ENCODE results near the gene MYB. TPM values are rescaled to one million over a fixed set of nuclear protein-coding genes. Genes with fewer than 3 reads are reported as not detected.

MYB gene
- total and polyA plus RNA-seq, 2 of the 13 experiments (the other 11 are each of a cell fraction or from before 2014, with no cell fraction given): 0.04 to 0.20 TPM

DNA sequence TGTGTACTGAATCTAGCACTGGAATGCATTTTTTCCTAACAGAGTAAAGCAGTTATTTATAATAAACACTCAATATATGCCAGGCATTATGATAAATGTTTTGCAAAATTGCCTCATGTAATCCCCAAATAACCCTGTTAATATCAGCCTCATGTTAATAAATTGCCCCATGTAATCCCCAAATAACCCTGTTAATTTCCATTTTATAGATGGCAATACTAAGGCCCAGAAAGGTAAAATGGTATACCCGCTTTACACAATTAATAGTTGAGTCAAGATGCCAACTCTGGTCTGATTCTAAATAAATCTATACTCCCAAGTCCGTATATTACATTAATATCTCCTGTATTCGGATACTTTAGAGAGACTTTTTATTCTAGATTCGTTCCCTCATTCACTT lies 6.3 kb downstream of the MYB start (continued):
- TF ChIP-seq, protein P1, sequence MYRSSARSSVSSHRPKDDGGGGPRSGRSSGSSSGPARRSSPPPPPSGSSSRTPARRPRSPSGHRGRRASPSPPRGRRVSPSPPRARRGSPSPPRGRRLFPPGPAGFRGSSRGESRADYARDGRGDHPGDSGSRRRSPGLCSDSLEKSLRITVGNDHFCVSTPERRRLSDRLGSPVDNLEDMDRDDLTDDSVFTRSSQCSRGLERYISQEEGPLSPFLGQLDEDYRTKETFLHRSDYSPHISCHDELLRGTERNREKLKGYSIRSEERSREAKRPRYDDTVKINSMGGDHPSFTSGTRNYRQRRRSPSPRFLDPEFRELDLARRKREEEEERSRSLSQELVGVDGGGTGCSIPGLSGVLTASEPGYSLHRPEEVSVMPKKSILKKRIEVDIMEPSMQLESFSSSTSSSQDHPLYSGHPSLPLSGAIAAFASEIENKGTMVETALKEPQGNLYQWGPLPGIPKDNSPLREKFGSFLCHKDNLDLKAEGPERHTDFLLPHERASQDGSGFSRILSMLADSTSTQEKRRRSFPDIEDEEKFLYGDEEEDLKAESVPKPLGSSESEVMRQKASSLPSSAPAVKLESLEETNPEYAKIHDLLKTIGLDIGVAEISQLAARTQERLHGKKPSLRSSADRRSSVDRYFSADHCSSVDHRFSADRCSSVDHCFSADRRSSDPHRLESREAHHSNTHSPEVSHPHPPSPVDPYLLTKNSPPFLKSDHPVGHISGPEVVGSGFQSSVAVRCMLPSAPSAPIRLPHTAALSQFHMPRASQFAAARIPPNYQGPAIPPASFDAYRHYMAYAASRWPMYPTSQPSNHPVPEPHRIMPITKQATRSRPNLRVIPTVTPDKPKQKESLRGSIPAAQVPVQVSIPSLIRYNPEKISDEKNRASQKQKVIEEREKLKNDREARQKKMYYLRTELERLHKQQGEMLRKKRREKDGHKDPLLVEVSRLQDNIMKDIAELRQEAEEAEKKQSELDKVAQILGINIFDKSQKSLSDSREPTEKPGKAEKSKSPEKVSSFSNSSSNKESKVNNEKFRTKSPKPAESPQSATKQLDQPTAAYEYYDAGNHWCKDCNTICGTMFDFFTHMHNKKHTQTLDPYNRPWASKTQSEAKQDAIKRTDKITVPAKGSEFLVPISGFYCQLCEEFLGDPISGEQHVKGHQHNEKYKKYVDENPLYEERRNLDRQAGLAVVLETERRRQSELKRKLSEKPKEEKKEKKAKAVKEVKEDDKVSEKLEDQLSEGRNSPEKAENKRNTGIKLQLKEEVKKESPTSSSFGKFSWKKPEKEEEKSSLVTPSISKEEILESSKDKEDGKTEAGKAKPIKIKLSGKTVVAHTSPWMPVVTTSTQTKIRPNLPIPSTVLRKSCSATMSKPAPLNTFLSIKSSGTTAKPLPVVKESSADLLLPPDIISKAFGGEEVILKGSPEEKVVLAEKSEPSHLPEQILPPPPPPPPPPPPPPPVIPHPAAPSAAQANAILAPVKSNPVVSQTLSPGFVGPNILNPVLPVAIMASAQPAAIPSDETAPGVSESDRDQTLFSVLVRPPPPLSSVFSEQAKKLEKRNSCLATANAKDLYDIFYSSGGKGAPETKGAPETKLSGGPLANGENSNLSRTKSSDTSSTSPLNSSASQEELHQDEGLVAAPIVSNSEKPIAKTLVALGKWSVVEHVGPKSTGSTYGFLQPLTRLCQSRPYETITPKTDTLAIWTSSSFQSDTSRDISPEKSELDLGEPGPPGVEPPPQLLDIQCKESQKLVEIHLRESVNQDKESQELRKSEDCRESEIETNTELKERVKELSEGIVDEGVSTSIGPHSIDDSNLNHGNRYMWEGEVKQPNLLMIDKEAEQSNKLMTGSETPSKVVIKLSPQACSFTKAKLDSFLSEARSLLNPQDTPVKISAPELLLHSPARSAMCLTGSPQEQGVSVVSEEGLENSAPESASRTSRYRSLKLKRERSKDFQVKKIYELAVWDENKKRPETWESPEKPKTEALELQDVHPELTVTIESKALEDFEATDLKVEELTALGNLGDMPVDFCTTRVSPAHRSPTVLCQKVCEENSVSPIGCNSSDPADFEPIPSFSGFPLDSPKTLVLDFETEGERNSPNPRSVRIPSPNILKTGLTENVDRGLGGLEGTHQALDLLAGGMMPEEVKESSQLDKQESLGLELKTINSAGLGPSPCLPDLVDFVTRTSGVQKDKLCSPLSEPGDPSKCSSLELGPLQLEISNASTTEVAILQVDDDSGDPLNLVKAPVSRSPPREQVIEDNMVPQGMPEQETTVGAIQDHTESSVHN (CRISPR knock-in tag; IDR thresholded peaks at IDR 0.05): no peak
- TF ChIP-seq, protein P2, sequence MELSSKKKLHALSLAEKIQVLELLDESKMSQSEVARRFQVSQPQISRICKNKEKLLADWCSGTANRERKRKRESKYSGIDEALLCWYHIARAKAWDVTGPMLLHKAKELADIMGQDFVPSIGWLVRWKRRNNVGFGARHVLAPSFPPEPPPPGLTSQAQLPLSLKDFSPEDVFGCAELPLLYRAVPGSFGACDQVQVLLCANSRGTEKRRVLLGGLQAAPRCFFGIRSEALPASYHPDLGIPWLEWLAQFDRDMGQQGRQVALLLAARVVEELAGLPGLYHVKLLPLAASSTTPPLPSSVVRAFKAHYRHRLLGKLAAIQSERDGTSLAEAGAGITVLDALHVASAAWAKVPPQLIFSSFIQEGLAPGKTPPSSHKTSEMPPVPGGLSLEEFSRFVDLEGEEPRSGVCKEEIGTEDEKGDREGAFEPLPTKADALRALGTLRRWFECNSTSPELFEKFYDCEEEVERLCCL (CRISPR knock-in tag; IDR thresholded peaks at IDR 0.05; ENCODE audit: borderline replicate concordance): no peak
- no peak for TF ChIP-seq ZFP62 (CRISPR knock-in tag; IDR thresholded peaks at IDR 0.05)
- TF ChIP-seq, protein P3, sequence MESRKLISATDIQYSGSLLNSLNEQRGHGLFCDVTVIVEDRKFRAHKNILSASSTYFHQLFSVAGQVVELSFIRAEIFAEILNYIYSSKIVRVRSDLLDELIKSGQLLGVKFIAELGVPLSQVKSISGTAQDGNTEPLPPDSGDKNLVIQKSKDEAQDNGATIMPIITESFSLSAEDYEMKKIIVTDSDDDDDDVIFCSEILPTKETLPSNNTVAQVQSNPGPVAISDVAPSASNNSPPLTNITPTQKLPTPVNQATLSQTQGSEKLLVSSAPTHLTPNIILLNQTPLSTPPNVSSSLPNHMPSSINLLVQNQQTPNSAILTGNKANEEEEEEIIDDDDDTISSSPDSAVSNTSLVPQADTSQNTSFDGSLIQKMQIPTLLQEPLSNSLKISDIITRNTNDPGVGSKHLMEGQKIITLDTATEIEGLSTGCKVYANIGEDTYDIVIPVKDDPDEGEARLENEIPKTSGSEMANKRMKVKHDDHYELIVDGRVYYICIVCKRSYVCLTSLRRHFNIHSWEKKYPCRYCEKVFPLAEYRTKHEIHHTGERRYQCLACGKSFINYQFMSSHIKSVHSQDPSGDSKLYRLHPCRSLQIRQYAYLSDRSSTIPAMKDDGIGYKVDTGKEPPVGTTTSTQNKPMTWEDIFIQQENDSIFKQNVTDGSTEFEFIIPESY (CRISPR knock-in tag; IDR thresholded peaks at IDR 0.05): no peak
